ENCODE measurements around the gene SYNDIG1. TPM values are rescaled to one million over a fixed set of nuclear protein-coding genes. Genes with fewer than 3 reads are reported as not detected.

Gene SYNDIG1
- total RNA-seq, 4 donors from 2014 or later = 0.27 to 0.32 TPM; not detected in 2

- in situ Hi-C loops (cut with MboI; ENCODE audit: low pct_ligation_motif_present in 1 of 4, low pct_unique_long_range_greater_than_20kb in 1 of 4, low sequenced_read_pairs in 3 of 4) (loop anchor here in 1 of 4 donors (25.0 kb wide), 1 partner anchor 112 kb away; no protein-coding TSS in a partner anchor), intact Hi-C loops (cut with DNase I; ENCODE audit: low total_unique reads) (no loop called here)
- TF ChIP-seq POLR2AphosphoS5 (IDR thresholded peaks at IDR 0.05) = no peak
- TF ChIP-seq EP300 (IDR thresholded peaks at IDR 0.05; ENCODE audit: low read depth) = no peak
- DNase-seq = no peak
- Histone ChIP-seq H3K9me3 (no peaks in the 10 kb centered on the region), H3K36me3 (no peaks in the 10 kb centered on the region), H3K27ac (no peak overlapping the region), H3K4me3 (no peak overlapping the region), H3K4me1 (no peaks in the 10 kb centered on the region), H3K27me3 (no peaks in the 10 kb centered on the region)
- WGBS, 2 donors (ENCODE audit: low coverage in 1 of 2) = 77 to 78% methylated on average over 9 of the region's 9 CpGs
Observed at GRCh38 chr20:24449026-24449720, 20.3 kb upstream of the SYNDIG1 start.

DNA sequence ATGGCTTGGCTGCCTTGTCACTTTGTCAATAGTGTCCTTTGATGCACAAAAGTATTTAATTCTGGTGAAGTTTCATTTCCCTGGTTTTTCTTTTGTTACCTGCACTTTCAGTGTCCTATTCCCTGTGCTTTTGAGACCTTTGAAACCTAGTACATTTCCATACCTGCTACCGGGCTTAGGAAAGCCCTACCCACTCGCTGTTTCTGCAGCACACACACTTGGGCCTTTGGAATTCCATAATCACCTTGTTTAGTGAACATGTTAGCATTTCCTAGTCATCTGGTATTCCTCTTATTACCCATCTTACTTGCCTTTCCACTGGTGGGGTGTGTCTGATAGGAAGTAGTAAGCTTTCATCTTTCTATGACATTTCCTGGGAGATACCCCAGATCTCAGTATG is 19.3 kb upstream of the SYNDIG1 start:
- Histone ChIP-seq H3K27me3 (peaks cover 5% of the 10 kb centered on the region), H3K4me3 (no peak overlapping the region), H3K9me3 (no peaks in the 10 kb centered on the region), H3K36me3 (no peaks in the 10 kb centered on the region), H3K4me1 (no peaks in the 10 kb centered on the region), H3K27ac (no peak overlapping the region)
- 80 to 90% methylated on average over 2 of the region's 2 CpGs for WGBS, 2 donors (ENCODE audit: low coverage in 1 of 2)
- TF ChIP-seq EP300 (IDR thresholded peaks at IDR 0.05; ENCODE audit: low read depth) (no peak), POLR2AphosphoS5 (IDR thresholded peaks at IDR 0.05) (no peak), POLR2A (IDR thresholded peaks at IDR 0.05) (no peak)
- TF ChIP-seq, protein P1, sequence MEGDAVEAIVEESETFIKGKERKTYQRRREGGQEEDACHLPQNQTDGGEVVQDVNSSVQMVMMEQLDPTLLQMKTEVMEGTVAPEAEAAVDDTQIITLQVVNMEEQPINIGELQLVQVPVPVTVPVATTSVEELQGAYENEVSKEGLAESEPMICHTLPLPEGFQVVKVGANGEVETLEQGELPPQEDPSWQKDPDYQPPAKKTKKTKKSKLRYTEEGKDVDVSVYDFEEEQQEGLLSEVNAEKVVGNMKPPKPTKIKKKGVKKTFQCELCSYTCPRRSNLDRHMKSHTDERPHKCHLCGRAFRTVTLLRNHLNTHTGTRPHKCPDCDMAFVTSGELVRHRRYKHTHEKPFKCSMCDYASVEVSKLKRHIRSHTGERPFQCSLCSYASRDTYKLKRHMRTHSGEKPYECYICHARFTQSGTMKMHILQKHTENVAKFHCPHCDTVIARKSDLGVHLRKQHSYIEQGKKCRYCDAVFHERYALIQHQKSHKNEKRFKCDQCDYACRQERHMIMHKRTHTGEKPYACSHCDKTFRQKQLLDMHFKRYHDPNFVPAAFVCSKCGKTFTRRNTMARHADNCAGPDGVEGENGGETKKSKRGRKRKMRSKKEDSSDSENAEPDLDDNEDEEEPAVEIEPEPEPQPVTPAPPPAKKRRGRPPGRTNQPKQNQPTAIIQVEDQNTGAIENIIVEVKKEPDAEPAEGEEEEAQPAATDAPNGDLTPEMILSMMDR (IDR thresholded peaks at IDR 0.05) = no peak
- DNase-seq = no peak
- intact Hi-C loops (cut with DNase I; ENCODE audit: low total_unique reads) (no loop called here), in situ Hi-C loops (cut with MboI; ENCODE audit: low pct_ligation_motif_present in 1 of 4, low pct_unique_long_range_greater_than_20kb in 1 of 4, low sequenced_read_pairs in 3 of 4) (no loop called here)

- H3K36me3 ChIP-seq = no peaks in the 10 kb centered on the region
- intact Hi-C loops (cut with DNase I; ENCODE audit: low total_unique reads) = no loop called here
- no peak overlapping the region for H3K27ac ChIP-seq
- no peaks in the 10 kb centered on the region for H3K9me3 ChIP-seq
- no peak for DNase-seq
- in situ Hi-C loops (cut with MboI; ENCODE audit: low pct_ligation_motif_present in 1 of 4, low pct_unique_long_range_greater_than_20kb in 1 of 4, low sequenced_read_pairs in 3 of 4) = no loop called here
- H3K27me3 ChIP-seq = peaks cover 10% of the 10 kb centered on the region
- H3K4me3 ChIP-seq = no peak overlapping the region
- 87% methylated on average over 11 of the region's 11 CpGs; no CpG with 5 or more reads in 1 of the 2 donors for WGBS, 2 donors (ENCODE audit: low coverage in 1 of 2)
- no peaks in the 10 kb centered on the region for H3K4me1 ChIP-seq
- TF ChIP-seq, protein P1 (IDR thresholded peaks at IDR 0.05) = no peak
- TF ChIP-seq EP300 (IDR thresholded peaks at IDR 0.05; ENCODE audit: low read depth) (no peak), POLR2AphosphoS5 (IDR thresholded peaks at IDR 0.05) (no peak), POLR2A (IDR thresholded peaks at IDR 0.05) (no peak)
Observed at GRCh38 chr20:24450624-24451376, 18.6 kb upstream of the SYNDIG1 start.

GRCh38 chr20:24451428-24451827 is 18.0 kb upstream of the SYNDIG1 start:
- intact Hi-C loops (cut with DNase I; ENCODE audit: low total_unique reads) = no loop called here
- in situ Hi-C loops (cut with MboI; ENCODE audit: low pct_ligation_motif_present in 1 of 4, low pct_unique_long_range_greater_than_20kb in 1 of 4, low sequenced_read_pairs in 3 of 4) = no loop called here

More at GRCh38 chr20:24451428-24451827, 18.0 kb upstream of the SYNDIG1 start:
- H3K36me3 ChIP-seq = no peaks in the 10 kb centered on the region
- no peak overlapping the region for H3K27ac ChIP-seq
- WGBS, 2 donors (ENCODE audit: low coverage in 1 of 2) = 85% methylated on average over 2 to 3 of the region's 3 CpGs
- H3K9me3 ChIP-seq = no peaks in the 10 kb centered on the region
- no peak overlapping the region for H3K4me3 ChIP-seq
- H3K4me1 ChIP-seq = no peaks in the 10 kb centered on the region
- H3K27me3 ChIP-seq = peaks cover 10% of the 10 kb centered on the region
- TF ChIP-seq EP300 (IDR thresholded peaks at IDR 0.05; ENCODE audit: low read depth) = no peak
- TF ChIP-seq, protein P1 (IDR thresholded peaks at IDR 0.05) = no peak
- no peak for TF ChIP-seq POLR2AphosphoS5 (IDR thresholded peaks at IDR 0.05)
- no peak for TF ChIP-seq POLR2A (IDR thresholded peaks at IDR 0.05)
- DNase-seq = no peak

Data from transverse colon (tissue), 4 donors.